IPS DF 4.7 (cell line): ENCODE data around the gene CCP110.

Source experiments
- DNase-seq: peaks from one replicate; pipeline ENCODE4 v3.0.0-alpha.2; 2013; ENCODE audit warnings: low spot score; ENCODE audit errors: extremely low read depth

Gene CCP110

DNA sequence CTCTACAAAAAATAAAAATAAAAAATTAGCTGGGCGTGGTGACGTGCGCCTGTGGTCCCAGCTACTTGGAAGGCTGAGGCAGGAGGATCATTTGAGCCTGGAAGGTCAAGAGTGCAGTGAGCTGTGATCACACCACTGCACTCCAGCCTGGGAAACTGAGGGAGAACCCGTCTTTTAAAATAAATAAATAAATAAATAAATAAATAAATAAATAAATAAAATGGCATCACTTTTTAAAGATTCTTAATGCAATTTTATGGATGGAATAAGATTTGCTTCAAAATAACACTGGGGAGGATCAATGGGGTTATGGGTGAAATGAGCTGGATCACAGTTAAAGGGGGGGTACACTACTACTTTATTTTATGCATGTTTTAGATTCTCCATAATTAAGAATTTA, 16.8 kb upstream of the CCP110 start:
- DNase-seq: no peak

DNA sequence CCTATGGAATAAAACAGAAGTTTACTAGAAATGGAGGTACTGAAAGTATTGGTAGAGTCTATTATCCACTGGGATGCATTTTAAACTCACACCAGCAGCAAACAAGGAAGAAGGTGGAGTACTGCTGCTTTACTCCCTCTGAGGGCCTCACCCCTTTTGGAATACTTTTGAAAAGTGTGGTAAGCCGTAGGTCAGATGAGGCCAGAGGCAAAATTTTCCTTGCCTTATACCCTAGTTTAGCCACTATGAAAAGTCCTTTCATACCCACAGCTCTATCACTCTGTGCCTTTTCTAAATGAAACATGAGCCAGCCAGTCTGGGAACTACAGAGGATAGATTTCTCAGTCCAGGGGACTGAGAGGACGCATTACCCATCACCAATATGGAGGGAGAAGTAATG, 15.9 kb upstream of the CCP110 start:
- no peak for DNase-seq

- DNase-seq: no peak
These were observed 11.4 kb upstream of the CCP110 start for GRCh38 chr16:19512297-19512696.

DNA sequence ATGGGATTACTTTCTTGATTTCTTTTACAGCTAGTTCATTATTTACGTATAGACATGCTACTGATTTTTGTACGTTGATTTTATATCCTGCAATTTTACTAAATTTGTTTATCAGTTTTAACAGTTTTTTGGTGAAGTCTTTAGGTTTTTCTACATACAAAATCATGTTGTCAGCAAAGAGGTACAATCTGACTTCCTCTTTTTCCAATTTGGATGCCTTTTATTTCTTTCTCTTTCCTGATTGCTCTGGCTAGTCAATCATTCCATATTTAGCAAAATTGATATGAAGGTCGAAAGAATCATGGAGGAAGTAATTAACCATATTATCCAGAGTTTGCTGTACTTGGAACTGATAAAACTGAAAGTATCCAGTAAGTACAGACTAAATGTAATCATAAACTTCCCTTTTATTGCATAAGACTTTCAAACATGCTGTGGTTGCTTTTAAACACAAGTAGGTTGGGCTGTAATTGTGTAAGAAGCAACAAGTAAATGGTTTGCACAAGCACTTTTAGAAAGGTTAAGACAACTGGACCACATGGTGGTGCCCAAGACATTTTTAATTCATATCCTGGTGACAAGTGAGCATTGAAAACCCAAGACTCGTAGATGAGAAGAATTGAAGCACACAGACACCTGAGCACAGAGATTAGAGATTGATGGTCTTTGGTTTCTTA, 10.2 kb upstream of the CCP110 start:
- no peak for DNase-seq

GRCh38 chr16:19515757-19516156, 8.0 kb upstream of the CCP110 start:
- DNase-seq: no peak

DNA sequence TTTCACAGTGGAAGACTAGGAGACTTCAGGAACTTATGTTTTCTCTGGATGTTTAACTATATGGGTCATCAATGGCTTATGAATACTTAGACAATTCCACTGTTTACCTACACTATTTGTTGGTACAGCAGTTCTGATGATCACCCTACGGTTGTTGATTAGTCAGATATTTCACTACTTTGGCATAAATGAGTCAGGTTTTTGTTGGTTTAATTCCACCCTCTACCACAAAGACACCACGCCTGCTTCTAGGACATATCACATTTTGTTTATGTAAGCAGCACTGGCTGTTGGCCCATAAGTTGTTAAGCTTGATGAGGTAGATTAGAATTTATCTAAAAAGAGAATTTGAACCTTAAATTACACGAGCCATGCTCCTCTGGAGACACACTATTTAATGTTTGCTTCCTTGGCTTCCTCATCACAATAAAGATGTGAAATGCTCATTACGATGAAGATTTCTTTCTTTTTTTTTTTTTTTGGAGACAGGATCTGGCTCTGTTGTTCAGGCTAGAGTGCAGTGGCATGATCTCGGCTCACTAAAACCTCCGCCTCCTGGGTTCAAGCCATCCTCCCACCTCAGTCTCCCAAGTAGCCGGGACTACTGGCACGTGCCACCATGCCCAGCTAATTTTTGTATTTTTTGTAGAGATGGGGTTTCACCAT, 6.2 kb upstream of the CCP110 start:
- no peak for DNase-seq

GRCh38 chr16:19518388-19518787, 5.4 kb upstream of the CCP110 start:
- DNase-seq: no peak

DNA sequence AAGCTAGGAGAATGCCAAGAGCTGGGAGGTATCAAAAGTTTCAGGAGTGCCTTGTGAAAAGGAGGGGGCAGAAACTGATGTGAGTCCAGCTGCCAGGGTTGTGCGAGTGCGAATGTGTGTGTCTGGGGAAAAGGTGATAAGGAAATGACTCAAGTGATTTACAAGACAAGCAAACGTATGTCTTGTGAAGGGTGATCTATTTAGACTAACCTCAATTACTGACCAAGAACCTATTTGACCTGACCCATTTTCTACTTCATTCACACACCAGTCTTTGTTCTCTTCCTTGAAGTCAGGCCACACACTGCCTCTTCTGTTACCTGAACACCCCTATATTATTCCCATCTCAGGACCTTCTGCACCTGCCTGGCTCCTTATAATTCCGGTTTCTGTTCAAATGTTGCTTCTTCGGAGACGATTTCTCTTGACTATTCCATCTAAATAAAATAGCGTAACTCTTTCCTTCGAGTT, 2.8 kb upstream of the CCP110 start:
- DNase-seq: no peak

- peak; percentile 75 for DNase-seq
These were observed 2.0 kb upstream of the CCP110 start, which contains the start of gene GDE1 for GRCh38 chr16:19521471-19522396. TSS of gene GDE1 (minus strand) at chr16:19522098. CDS start at chr16:19521964, 134 bp downstream.

GRCh38 chr16:19522397-19522732, 1.4 kb upstream of the CCP110 start:
- DNase-seq: no peak

- DNase-seq: no peak
These were observed 982 bp upstream of the CCP110 start for GRCh38 chr16:19522760-19523159.

DNA sequence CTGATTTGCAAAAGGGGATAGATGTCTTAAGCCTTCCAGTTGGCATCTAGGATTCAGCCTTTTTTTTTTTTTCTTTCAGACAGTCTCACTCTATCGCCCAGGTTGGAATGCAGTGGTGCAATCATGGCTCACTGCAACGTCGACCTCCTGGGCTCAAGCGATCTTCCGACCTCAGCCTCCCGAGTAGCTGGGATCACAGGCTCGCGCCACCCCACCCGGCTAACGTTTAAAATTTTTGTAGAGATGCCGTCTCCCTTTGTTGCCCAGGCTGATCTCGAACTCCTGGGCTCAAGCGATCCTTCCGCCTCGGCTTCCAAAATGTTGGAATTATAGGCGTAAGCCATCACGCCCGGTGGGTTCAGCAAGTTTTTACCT, 571 bp upstream of the CCP110 start:
- no peak for DNase-seq

DNA sequence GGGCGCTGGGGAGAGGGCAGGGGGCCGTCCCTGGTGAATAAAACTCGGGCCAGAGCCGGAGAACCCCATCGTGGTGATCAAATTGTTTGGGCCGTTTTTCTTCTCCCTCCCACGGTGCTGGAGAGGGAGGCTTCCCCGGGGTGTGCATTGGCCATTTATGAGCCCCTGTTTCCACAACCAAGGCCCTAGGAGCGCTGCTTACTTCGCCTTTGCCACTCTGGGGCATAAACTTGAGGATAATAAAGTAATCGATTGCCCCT, 544 bp downstream of the CCP110 start:
- DNase-seq: no peak

- no peak for DNase-seq
These were observed 1.1 kb downstream of the CCP110 start for GRCh38 chr16:19524616-19525384.

GRCh38 chr16:19525385-19525723, 1.6 kb downstream of the CCP110 start:
- DNase-seq: no peak

DNA sequence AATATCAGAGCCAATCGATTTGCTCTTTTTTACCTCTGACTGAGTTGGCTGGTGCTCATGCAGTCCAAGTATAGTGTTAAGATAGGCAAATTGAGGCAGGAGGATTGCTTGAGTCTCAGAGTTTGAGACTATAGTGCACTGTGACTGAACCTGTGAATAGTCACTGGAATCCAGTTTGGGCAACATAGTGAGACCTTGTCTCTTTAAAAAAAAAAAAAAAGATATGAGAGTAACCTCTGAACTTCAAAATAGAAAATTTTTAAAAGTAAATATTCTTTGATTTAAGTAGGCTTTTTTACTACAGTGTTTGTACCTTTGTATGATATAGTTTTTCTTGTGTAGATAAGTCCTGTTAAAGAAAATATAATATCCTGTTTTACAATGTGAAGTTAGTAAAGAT, 3.4 kb downstream of the CCP110 start:
- no peak for DNase-seq

DNA sequence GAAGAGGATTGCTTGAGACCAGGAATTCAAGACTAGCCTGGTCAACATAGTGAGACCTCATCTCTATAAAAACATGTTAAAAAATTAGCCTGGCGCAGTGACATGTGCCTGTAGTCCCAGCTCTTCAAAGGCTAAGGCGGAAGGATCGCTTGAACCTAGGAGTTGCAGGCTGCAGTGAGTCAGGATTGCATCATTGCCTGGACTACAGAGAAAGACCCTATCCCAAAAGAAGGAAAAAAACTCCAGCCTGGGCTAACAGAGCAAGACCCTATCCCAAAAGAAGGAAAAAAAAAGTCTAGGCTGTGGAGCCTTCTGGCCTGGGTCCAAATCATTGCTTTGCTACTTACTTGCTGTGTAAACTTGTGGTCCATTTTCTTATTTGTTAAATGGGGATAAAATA, 4.9 kb downstream of the CCP110 start:
- DNase-seq: no peak

DNA sequence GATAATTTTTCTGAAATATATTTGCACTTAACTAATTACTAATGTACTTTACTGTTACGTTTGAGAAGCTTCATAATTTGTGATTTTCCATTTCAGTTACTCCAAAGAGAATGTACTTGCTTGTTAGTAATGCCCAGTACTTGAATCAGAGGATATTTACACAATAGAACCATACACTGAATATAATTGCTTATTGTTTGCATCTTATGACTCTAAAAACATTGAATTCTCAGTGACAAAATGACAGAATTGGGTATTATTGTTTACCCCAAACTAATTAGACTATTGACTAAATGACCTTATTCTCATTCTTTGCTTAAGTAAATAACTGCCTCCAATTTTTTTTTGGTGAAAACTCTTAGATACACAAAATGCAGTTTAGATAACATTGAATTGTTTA, 8.9 kb downstream of the CCP110 start:
- DNase-seq: no peak

GRCh38 chr16:19540241-19540970, 16.7 kb downstream of the CCP110 start:
- no peak for DNase-seq

GRCh38 chr16:19542138-19542821, 18.5 kb downstream of the CCP110 start:
- no peak for DNase-seq
